Liver (tissue), 9 donors: ENCODE results near the gene ACSS1. TPM values are rescaled to one million over a fixed set of nuclear protein-coding genes. Genes with fewer than 3 reads are reported as not detected.

ENCODE experiments used
- DNase-seq: peaks from one replicate; pipeline ENCODE4 v3.0.0-alpha.2; 2017; ENCODE audit warnings: low spot score
- H3K27ac ChIP-seq, 2 donors: one replicate each; pipeline ENCODE4 v1.7.0; 2013; ENCODE audit warnings: inconsistent platforms in 2 of 2, low read length in 2 of 2, control low read depth in 1 of 2, low read depth in 1 of 2, mild to moderate bottlenecking in 1 of 2
- H3K27me3 ChIP-seq, 4 donors: one replicate each; pipeline versions ENCODE4 v1.6.1 to v1.7.0; 2013; ENCODE audit warnings: low read length in 3 of 4, inconsistent platforms in 1 of 4, mild to moderate bottlenecking in 1 of 4, moderate library complexity in 1 of 4; ENCODE audit not compliant: control insufficient read depth in 4 of 4, insufficient read depth in 4 of 4
- H3K36me3 ChIP-seq, 4 donors: one replicate each; pipeline versions ENCODE4 v1.6.1 to v1.7.0; 2013; ENCODE audit warnings: low read length in 3 of 4, mild to moderate bottlenecking in 3 of 4, low read depth in 1 of 4, moderate library complexity in 1 of 4; ENCODE audit not compliant: control insufficient read depth in 4 of 4, insufficient read depth in 3 of 4
- H3K4me1 ChIP-seq, 4 donors: one replicate each; pipeline versions ENCODE4 v1.6.1 to v1.7.0; 2013; ENCODE audit warnings: low read length in 3 of 4, mild to moderate bottlenecking in 3 of 4, moderate library complexity in 1 of 4; ENCODE audit not compliant: control insufficient read depth in 4 of 4, insufficient read depth in 4 of 4
- H3K4me3 ChIP-seq, 3 donors: one replicate each; pipeline versions ENCODE4 v1.6.1 to v1.7.0; 2013; ENCODE audit warnings: low read length in 3 of 3, control low read depth in 1 of 3, low read depth in 1 of 3, mild to moderate bottlenecking in 1 of 3
- H3K9ac ChIP-seq, 2 donors: one replicate each; pipeline ENCODE4 v1.7.0; 2013; ENCODE audit warnings: low read length in 2 of 2, mild to moderate bottlenecking in 2 of 2, moderate library complexity in 2 of 2, control low read depth in 1 of 2, low read depth in 1 of 2
- H3K9me3 ChIP-seq, 4 donors: one replicate each; pipeline versions ENCODE4 v1.6.1 to v1.7.0; 2013; ENCODE audit warnings: low read length in 3 of 4; ENCODE audit not compliant: control insufficient read depth in 4 of 4
- EGR1 ChIP-seq, 2 donors: IDR thresholded peaks; 2 replicates each; pipeline ENCODE4 v1.6.1; 2016 to 2018; ENCODE audit warnings: antibody characterized with exemption in 2 of 2, low read depth in 2 of 2
- GABPA ChIP-seq, 2 donors: IDR thresholded peaks in 1 of 2; conservative IDR thresholded peaks in 1 of 2; 2 replicates each; pipeline ENCODE4 v1.6.1; 2016; ENCODE audit warnings: antibody characterized with exemption in 2 of 2, mild to moderate bottlenecking in 1 of 2, moderate library complexity in 1 of 2
- HNF4A ChIP-seq, 2 donors: conservative IDR thresholded peaks; 2 replicates each; pipeline ENCODE4 v1.6.1; 2016; ENCODE audit warnings: antibody characterized with exemption in 2 of 2, mild to moderate bottlenecking in 2 of 2
- JUND ChIP-seq, 2 donors: IDR thresholded peaks; 2 replicates each; pipeline ENCODE4 v1.6.1; 2016; ENCODE audit warnings: antibody characterized with exemption in 2 of 2
- RAD21 ChIP-seq, 2 donors: IDR thresholded peaks; 2 replicates each; pipeline ENCODE4 v1.6.1; 2016; ENCODE audit warnings: antibody characterized with exemption in 2 of 2, mild to moderate bottlenecking in 2 of 2
- RXRA ChIP-seq, 2 donors: IDR thresholded peaks; 2 replicates each; pipeline ENCODE4 v1.6.1; 2017 to 2018; ENCODE audit warnings: antibody characterized with exemption in 2 of 2, mild to moderate bottlenecking in 1 of 2
- TAF1 ChIP-seq: conservative IDR thresholded peaks from 2 replicates; pipeline ENCODE4 v1.6.1; 2016; ENCODE audit warnings: antibody characterized with exemption, mild to moderate bottlenecking
- WGBS: extraction: QIAGEN DNeasy Blood & Tissue Kit; methylation state at CpG from one replicate; pipeline ENCODE4 v1.1.7; 2013; 5-methylcytosine and 5-hydroxymethylcytosine counted together
- polyA plus RNA-seq, 2 donors: library from polyadenylated mRNA; stranded (reverse) in 1 of 2; unstranded in 1 of 2; fragments of 200-250 nt in 1 of 2; fragments of >200 nt in 1 of 2; fragmentation: Nextera tagmentation in 1 of 2; extraction: Ambion mirVana in 1 of 2; gene quantifications; one replicate each; pipeline versions ENCODE4 v1.2.1 to v1.2.3, GENCODE V29; 2013 to 2015
- total RNA-seq, 2 donors: library from RNA; depleted of rRNA; stranded (reverse); fragments of >200 nt; gene quantifications; one replicate each; pipeline ENCODE4 v1.2.3, GENCODE V29; 2014
- TF ChIP-seq, protein P1 (sequence below): fragments of 150-350 bp; IDR thresholded peaks from 2 replicates; pipeline ENCODE4 v1.5.1; 2017; ENCODE audit warnings: improper control_type of control experiment, low read depth, low read length; ENCODE audit not compliant: missing input control
- TF ChIP-seq, protein P2 (sequence below): IDR thresholded peaks from 2 replicates; pipeline ENCODE4 v1.6.1; 2016; ENCODE audit warnings: antibody characterized with exemption, mild to moderate bottlenecking
- TF ChIP-seq, protein P3 (sequence below): IDR thresholded peaks from 2 replicates; pipeline ENCODE4 v1.6.1; 2016; ENCODE audit warnings: antibody characterized with exemption
- TF ChIP-seq, protein P4 (sequence below): IDR thresholded peaks from 2 replicates; pipeline ENCODE4 v1.6.1; 2016; ENCODE audit warnings: antibody characterized with exemption
- donor health status: healthy.
- donor health status: healthy.
- donor health status: healthy.
- donor health status: healthy.
- donor health status: healthy.

The ACSS1 gene
- total and polyA plus RNA-seq, 4 donors: 5.3 to 87.5 (median 22.1) TPM

DNA sequence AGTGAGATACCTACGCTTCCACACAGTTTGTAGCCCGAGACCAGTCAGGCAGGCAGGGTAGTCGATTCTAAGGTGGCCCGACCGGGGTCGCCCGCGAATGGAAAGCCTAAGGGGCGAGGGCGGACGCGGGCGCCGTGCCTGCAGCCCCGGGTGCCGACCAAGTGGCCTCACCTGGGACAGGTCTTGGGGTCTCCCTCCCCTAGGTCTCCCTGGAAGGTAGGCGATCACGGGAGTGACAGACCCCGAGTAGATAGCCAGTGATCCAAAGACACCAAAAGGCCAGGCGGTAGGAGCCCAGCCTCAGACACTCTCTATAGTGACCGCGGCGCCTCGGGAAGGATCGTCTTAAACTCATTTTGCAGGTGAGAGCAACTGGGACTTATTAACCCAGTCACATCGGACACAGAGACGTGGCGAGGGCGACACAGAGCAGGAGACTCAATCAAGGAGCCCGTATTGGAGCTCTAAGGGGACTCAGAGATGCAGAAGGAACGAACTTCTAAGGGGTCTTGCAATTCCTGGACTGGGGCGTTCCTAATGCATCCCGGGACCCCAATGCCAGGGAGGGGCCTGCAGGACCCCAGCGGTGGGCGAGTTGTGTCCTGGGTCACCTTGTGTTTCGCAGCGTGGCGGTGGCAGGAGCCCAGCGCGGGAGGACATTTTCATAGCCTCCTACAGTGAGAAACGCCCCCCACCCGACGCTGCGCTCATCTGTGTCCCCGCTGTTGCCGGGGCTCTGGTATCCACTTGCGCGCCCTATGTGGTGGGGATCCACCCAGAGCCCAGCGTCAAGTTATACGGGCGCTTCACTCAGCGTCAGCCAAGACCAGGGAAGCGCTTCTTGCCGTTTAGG is 26.1 kb upstream of the ACSS1 start:
- DNase-seq: no peak
- H3K27me3 ChIP-seq: peaks cover 6 to 26% (median 12%) of the 10 kb centered on the region in 4 donors

DNA sequence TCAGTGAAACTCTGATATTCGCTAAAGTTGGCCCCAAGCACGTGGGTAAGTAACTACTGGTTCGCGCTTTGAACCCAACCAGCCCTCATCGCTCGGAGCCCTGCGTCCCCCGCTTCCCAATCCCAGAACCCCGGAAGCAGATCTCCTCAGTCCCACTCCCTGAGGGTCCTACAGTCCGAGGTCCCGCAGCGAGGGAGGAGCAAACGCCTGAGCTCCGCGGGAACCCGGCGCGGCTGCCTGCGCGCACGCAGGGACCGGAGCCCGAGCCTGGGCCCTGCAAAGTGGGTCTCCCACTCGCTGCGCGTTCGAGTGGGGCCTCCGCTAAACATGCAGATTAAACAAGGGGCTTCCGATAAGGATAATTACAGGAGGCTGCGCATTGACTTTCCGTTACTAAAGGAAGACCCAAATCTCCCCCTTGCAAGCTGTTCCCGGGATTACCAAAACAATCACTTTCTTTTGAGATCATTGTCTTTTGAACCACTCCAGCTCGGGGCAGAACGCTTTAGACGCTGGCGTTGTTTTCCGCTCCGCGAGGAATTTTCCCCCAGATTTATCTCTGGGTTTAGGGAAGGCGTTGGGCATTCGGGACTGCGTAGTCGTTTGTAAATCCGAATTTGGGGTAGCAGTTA is 25.3 kb upstream of the ACSS1 start:
- DNase-seq: no peak
- 6% methylated on average over 44 of the region's 44 CpGs for WGBS
- no peak overlapping the region for H3K27ac ChIP-seq

More for the DNA sequence above, 26.1 kb upstream of the ACSS1 start:
- H3K4me3 ChIP-seq: no peak overlapping the region
- TF ChIP-seq, protein P1, sequence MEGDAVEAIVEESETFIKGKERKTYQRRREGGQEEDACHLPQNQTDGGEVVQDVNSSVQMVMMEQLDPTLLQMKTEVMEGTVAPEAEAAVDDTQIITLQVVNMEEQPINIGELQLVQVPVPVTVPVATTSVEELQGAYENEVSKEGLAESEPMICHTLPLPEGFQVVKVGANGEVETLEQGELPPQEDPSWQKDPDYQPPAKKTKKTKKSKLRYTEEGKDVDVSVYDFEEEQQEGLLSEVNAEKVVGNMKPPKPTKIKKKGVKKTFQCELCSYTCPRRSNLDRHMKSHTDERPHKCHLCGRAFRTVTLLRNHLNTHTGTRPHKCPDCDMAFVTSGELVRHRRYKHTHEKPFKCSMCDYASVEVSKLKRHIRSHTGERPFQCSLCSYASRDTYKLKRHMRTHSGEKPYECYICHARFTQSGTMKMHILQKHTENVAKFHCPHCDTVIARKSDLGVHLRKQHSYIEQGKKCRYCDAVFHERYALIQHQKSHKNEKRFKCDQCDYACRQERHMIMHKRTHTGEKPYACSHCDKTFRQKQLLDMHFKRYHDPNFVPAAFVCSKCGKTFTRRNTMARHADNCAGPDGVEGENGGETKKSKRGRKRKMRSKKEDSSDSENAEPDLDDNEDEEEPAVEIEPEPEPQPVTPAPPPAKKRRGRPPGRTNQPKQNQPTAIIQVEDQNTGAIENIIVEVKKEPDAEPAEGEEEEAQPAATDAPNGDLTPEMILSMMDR: peak; percentile 32
- TF ChIP-seq EGR1 (IDR thresholded peaks at IDR 0.05; ENCODE audit: low read depth in 2 of 2) (no peak), RAD21 (IDR thresholded peaks at IDR 0.05) (peak in 1 of 2 donors; percentile 44), HNF4A (conservative IDR thresholded peaks at IDR 0.05) (no peak)
- TF ChIP-seq, protein P2, sequence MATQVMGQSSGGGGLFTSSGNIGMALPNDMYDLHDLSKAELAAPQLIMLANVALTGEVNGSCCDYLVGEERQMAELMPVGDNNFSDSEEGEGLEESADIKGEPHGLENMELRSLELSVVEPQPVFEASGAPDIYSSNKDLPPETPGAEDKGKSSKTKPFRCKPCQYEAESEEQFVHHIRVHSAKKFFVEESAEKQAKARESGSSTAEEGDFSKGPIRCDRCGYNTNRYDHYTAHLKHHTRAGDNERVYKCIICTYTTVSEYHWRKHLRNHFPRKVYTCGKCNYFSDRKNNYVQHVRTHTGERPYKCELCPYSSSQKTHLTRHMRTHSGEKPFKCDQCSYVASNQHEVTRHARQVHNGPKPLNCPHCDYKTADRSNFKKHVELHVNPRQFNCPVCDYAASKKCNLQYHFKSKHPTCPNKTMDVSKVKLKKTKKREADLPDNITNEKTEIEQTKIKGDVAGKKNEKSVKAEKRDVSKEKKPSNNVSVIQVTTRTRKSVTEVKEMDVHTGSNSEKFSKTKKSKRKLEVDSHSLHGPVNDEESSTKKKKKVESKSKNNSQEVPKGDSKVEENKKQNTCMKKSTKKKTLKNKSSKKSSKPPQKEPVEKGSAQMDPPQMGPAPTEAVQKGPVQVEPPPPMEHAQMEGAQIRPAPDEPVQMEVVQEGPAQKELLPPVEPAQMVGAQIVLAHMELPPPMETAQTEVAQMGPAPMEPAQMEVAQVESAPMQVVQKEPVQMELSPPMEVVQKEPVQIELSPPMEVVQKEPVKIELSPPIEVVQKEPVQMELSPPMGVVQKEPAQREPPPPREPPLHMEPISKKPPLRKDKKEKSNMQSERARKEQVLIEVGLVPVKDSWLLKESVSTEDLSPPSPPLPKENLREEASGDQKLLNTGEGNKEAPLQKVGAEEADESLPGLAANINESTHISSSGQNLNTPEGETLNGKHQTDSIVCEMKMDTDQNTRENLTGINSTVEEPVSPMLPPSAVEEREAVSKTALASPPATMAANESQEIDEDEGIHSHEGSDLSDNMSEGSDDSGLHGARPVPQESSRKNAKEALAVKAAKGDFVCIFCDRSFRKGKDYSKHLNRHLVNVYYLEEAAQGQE: no peak
- no peak overlapping the region for H3K9ac ChIP-seq
- H3K9me3 ChIP-seq: peaks cover 0 to 2% (median 0%) of the 10 kb centered on the region in 4 donors
- no peaks in the 10 kb centered on the region for H3K36me3 ChIP-seq
- H3K27ac ChIP-seq: no peak overlapping the region
- 9% methylated on average over 54 of the region's 54 CpGs for WGBS
- H3K4me1 ChIP-seq: peaks cover 0 to 13% (median 5%) of the 10 kb centered on the region in 4 donors

More for the DNA sequence above, 25.3 kb upstream of the ACSS1 start:
- Histone ChIP-seq H3K9ac (no peak overlapping the region), H3K9me3 (peaks cover 0 to 2% (median 0%) of the 10 kb centered on the region in 4 donors), H3K4me3 (no peak overlapping the region), H3K27me3 (peaks cover 6 to 26% (median 12%) of the 10 kb centered on the region in 4 donors), H3K4me1 (peaks cover 0 to 13% (median 5%) of the 10 kb centered on the region in 4 donors), H3K36me3 (no peaks in the 10 kb centered on the region)
- TF ChIP-seq, protein P3, sequence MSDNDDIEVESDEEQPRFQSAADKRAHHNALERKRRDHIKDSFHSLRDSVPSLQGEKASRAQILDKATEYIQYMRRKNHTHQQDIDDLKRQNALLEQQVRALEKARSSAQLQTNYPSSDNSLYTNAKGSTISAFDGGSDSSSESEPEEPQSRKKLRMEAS: no peak
- TF ChIP-seq, protein P4, sequence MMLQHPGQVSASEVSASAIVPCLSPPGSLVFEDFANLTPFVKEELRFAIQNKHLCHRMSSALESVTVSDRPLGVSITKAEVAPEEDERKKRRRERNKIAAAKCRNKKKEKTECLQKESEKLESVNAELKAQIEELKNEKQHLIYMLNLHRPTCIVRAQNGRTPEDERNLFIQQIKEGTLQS: no peak
- TF ChIP-seq JUND (IDR thresholded peaks at IDR 0.05): no peak
- no peak for TF ChIP-seq RXRA (IDR thresholded peaks at IDR 0.05)
- no peak for TF ChIP-seq TAF1
- TF ChIP-seq GABPA (IDR thresholded peaks at IDR 0.05 in 1 of 2, conservative IDR thresholded peaks at IDR 0.05 in 1 of 2): no peak
